WTC11 (cell line): ENCODE measurements around the gene GAL3ST2. TPM values are rescaled to one million over a fixed set of nuclear protein-coding genes. Genes with fewer than 3 reads are reported as not detected.

Experiments used
- ATAC-seq: fragments of 200-7000 bp; cut with Tn5 transposase; 2 replicates; pipeline ENCODE4 v1.10.0; 2021; ENCODE audit warnings: mild to moderate bottlenecking, moderate library complexity
- CTCF ChIA-PET: fragments of 300-600 bp; sonication (Branson Sonifier 250); formaldehyde crosslinking; loops from one replicate; lab custom pipeline; 2021; ENCODE audit warnings: antibody characterized with exemption; lab: Charles Lee
- POLR2A ChIA-PET: fragments of 350-600 bp; sonication (Branson Sonifier 250); formaldehyde crosslinking; loops from one replicate; lab custom pipeline; 2021; ENCODE audit warnings: antibody characterized with exemption; lab: Charles Lee
- DNase-seq: peaks from one replicate; pipeline ENCODE4 v3.0.0; 2021; ENCODE audit warnings: low spot score
- H3K27ac Mint-ChIP-seq: 2 replicates; pipeline ENCODE4 v1.8.0; 2021; ENCODE audit warnings: mixed read lengths
- H3K27me3 Mint-ChIP-seq: 2 replicates; pipeline ENCODE4 v1.8.0; 2021; ENCODE audit warnings: low read depth, mild to moderate bottlenecking, moderate library complexity, mixed read lengths
- H3K36me3 Mint-ChIP-seq: 2 replicates; pipeline ENCODE4 v1.8.0; 2021; ENCODE audit warnings: mixed read lengths
- H3K4me1 Mint-ChIP-seq: 2 replicates; pipeline ENCODE4 v1.8.0; 2022; ENCODE audit warnings: mixed read lengths
- H3K4me3 Mint-ChIP-seq: 2 replicates; pipeline ENCODE4 v1.8.0; 2021; ENCODE audit warnings: mild to moderate bottlenecking, moderate library complexity, mixed read lengths
- H3K9me3 Mint-ChIP-seq: 2 replicates; pipeline ENCODE4 v1.8.0; 2021; ENCODE audit warnings: mixed read lengths
- AFF4 ChIP-seq: sonication (generic); formaldehyde crosslinking; IDR thresholded peaks from 2 replicates; pipeline ENCODE4 v1.8.1; 2023; ENCODE audit warnings: mild to moderate bottlenecking, missing genetic modification reagents, borderline replicate concordance
- ATF3 ChIP-seq: sonication (generic); formaldehyde crosslinking; conservative IDR thresholded peaks from 2 replicates; pipeline ENCODE4 v1.8.1; 2022; ENCODE audit warnings: mild to moderate bottlenecking, missing genetic modification reagents
- CBFB ChIP-seq: sonication (generic); formaldehyde crosslinking; IDR thresholded peaks from 2 replicates; pipeline ENCODE4 v1.8.1; 2022; ENCODE audit warnings: mild to moderate bottlenecking, low read depth, missing genetic modification reagents
- CTCF ChIP-seq: fragments of 200-600 bp; IDR thresholded peaks from 2 replicates; pipeline ENCODE4 v1.8.0; 2022; ENCODE audit warnings: antibody characterized with exemption
- EMX1 ChIP-seq: fragments of 250-450 bp; sonication (Bioruptor Pico); IDR thresholded peaks from 2 replicates; pipeline ENCODE4 v1.8.0; 2021; ENCODE audit warnings: mild to moderate bottlenecking
- ETV6 ChIP-seq: sonication (generic); formaldehyde crosslinking; IDR thresholded peaks from 2 replicates; pipeline ENCODE4 v1.8.1; 2022; ENCODE audit warnings: mild to moderate bottlenecking, missing genetic modification reagents
- FOXP1 ChIP-seq: sonication (generic); formaldehyde crosslinking; IDR thresholded peaks from 2 replicates; pipeline ENCODE4 v1.8.0; 2022; ENCODE audit warnings: missing genetic modification reagents, mild to moderate bottlenecking, moderate library complexity, borderline replicate concordance
- HMGXB4 ChIP-seq: sonication (generic); formaldehyde crosslinking; IDR thresholded peaks from 2 replicates; pipeline ENCODE4 v1.8.1; 2023; ENCODE audit warnings: mild to moderate bottlenecking, moderate library complexity, missing genetic modification reagents
- JAZF1 ChIP-seq: fragments of 250-450 bp; sonication (Bioruptor Pico); IDR thresholded peaks from 2 replicates; pipeline ENCODE4 v1.9.0; 2021; ENCODE audit warnings: moderate library complexity, mild to moderate bottlenecking, inconsistent platforms
- KAT7 ChIP-seq: sonication (generic); formaldehyde crosslinking; IDR thresholded peaks from 2 replicates; pipeline ENCODE4 v1.8.1; 2023; ENCODE audit warnings: missing genetic modification reagents, mild to moderate bottlenecking, borderline replicate concordance
- NR2C2 ChIP-seq: sonication (generic); formaldehyde crosslinking; IDR thresholded peaks from 2 replicates; pipeline ENCODE4 v1.8.0; 2022; ENCODE audit warnings: mild to moderate bottlenecking, missing genetic modification reagents
- OVOL2 ChIP-seq: fragments of 250-450 bp; sonication (Bioruptor Pico); IDR thresholded peaks from 2 replicates; pipeline ENCODE4 v1.9.0; 2021; ENCODE audit warnings: mild to moderate bottlenecking, borderline replicate concordance
- ZBTB43 ChIP-seq: sonication (generic); formaldehyde crosslinking; IDR thresholded peaks from 2 replicates; pipeline ENCODE4 v1.8.1; 2023; ENCODE audit warnings: mild to moderate bottlenecking, missing genetic modification reagents
- total RNA-seq: library from RNA; stranded (reverse); gene quantifications from 3 replicates; pipeline ENCODE4 v1.2.3, GENCODE V29; 2021

GAL3ST2 gene
- total RNA-seq, 1 experiment from 2014 or later = 0.98 TPM

GRCh38 chr2:241837197-241837965 is 60.8 kb downstream of the GAL3ST2 start:
- no peaks in the 10 kb centered on the region for H3K36me3 Mint-ChIP-seq
- ChIA-PET POLR2A (no interaction called here), CTCF (no interaction called here)
- H3K9me3 Mint-ChIP-seq = peaks cover 10% of the 10 kb centered on the region
- no peak overlapping the region for H3K27ac Mint-ChIP-seq
- TF ChIP-seq HMGXB4 (CRISPR knock-in tag) (no peak), AFF4 (CRISPR knock-in tag) (no peak), EMX1 (no peak)
- TF ChIP-seq, all 79 proteins: peak for 0
- ATAC-seq (no peak), DNase-seq (no peak)
- no peak overlapping the region for H3K4me3 Mint-ChIP-seq
- H3K27me3 Mint-ChIP-seq = peaks cover 5% of the 10 kb centered on the region
- peaks cover 17% of the 10 kb centered on the region for H3K4me1 Mint-ChIP-seq

GRCh38 chr2:241841181-241842066 is 64.8 kb downstream of the GAL3ST2 start:
- H3K4me1 Mint-ChIP-seq = peaks cover 19% of the 10 kb centered on the region
- H3K9me3 Mint-ChIP-seq = no peaks in the 10 kb centered on the region
- ATAC-seq = no peak
- POLR2A ChIA-PET = no interaction called here
- H3K27me3 Mint-ChIP-seq = peaks cover 39% of the 10 kb centered on the region
- H3K36me3 Mint-ChIP-seq = no peaks in the 10 kb centered on the region
- TF ChIP-seq JAZF1 (CRISPR knock-in tag) (no peak), OVOL2 (no peak), CTCF (no peak), FOXP1 (CRISPR knock-in tag) (no peak), ATF3 (CRISPR knock-in tag) (no peak), KAT7 (CRISPR knock-in tag) (no peak), ZBTB43 (CRISPR knock-in tag) (no peak), ETV6 (CRISPR knock-in tag) (no peak), EMX1 (no peak), CBFB (CRISPR knock-in tag) (no peak), AFF4 (CRISPR knock-in tag) (no peak), NR2C2 (CRISPR knock-in tag) (no peak)
- CTCF ChIA-PET = interaction anchor here (1.6 kb wide), 1 partner anchor 107 kb away, joined by 6 read pairs; the partner anchor contains the start of gene D2HGDH
- H3K4me3 Mint-ChIP-seq = no peak overlapping the region
- no peak for DNase-seq
- no peak overlapping the region for H3K27ac Mint-ChIP-seq
